Suprapubic skin (tissue), 4 donors: ENCODE data around the gene COG8. TPM values are rescaled to one million over a fixed set of nuclear protein-coding genes. Genes with fewer than 3 reads are reported as not detected.

Experiments used
- DNase-seq, 2 donors: peaks; one replicate each; pipeline ENCODE4 v3.0.0-alpha.2; 2019; ENCODE audit warnings: low spot score in 2 of 2
- H3K27ac ChIP-seq: fragments of 200-600 bp; sonication (generic); one replicate; pipeline ENCODE4 v1.5.1; 2019
- H3K27me3 ChIP-seq: fragments of 200-600 bp; sonication (generic); one replicate; pipeline ENCODE4 v1.5.1; 2019
- H3K36me3 ChIP-seq: fragments of 200-600 bp; sonication (generic); one replicate; pipeline ENCODE4 v1.5.1; 2019
- H3K4me1 ChIP-seq: fragments of 200-600 bp; sonication (generic); one replicate; pipeline ENCODE4 v1.5.1; 2019
- H3K4me3 ChIP-seq: fragments of 200-600 bp; sonication (generic); one replicate; pipeline ENCODE4 v1.5.1; 2019; ENCODE audit warnings: mild to moderate bottlenecking
- H3K9me3 ChIP-seq: fragments of 200-600 bp; sonication (generic); one replicate; pipeline ENCODE4 v1.5.1; 2019
- EP300 ChIP-seq: sonication (generic); formaldehyde crosslinking; IDR thresholded peaks from one replicate; pipeline ENCODE4 v1.6.1; 2017; ENCODE audit warnings: antibody characterized with exemption
- POLR2A ChIP-seq, 2 donors: fragments of 450-650 bp; IDR thresholded peaks; one replicate each; pipeline ENCODE4 v1.6.1; 2017; ENCODE audit warnings: antibody characterized with exemption in 2 of 2, mild to moderate bottlenecking in 2 of 2, moderate library complexity in 2 of 2
- POLR2AphosphoS5 ChIP-seq, 3 donors: sonication (generic); formaldehyde crosslinking; IDR thresholded peaks; one replicate each; pipeline ENCODE4 v1.6.1; 2017; ENCODE audit warnings: antibody characterized with exemption in 3 of 3
- WGBS: methylation state at CpG from one replicate; pipeline ENCODE4 v1.1.5; 2018; 5-methylcytosine and 5-hydroxymethylcytosine counted together
- total RNA-seq, 4 donors: library from RNA; depleted of rRNA; stranded (reverse); fragments of >200 nt; gene quantifications; one replicate each; pipeline ENCODE4 v1.1.0, GENCODE V29; 2016
- TF ChIP-seq, protein P1 (sequence below), 2 donors: fragments of 200-600 bp in 1 of 2; fragments of 450-650 bp in 1 of 2; sonication (generic) in 1 of 2; IDR thresholded peaks; one replicate each; pipeline ENCODE4 v1.5.1; 2016 to 2019; ENCODE audit warnings: antibody characterized with exemption in 2 of 2, mild to moderate bottlenecking in 1 of 2, moderate library complexity in 1 of 2

Gene COG8
- total RNA-seq, 4 donors from 2014 or later: 45.3 to 70.4 (median 57.0) TPM

DNA sequence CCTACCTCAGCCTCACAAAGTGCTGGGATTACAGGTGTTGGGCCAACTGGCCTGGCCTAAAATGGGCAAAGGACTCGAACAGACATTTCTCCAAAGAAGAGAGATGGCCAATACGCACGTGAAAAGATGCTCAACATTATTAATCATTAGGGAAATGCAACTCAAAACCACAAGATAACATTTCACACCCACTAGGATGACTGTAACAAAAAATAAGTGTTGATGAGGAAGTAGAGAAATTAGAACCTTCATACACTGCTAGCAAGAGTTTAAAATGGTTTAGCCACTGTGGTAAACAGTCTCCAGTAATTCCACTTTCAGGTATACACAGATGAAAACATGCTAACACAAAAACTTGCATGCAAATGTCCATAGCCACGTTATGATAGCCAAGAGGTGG is 6.6 kb upstream of the COG8 start:
- no peaks in the 10 kb centered on the region for H3K9me3 ChIP-seq
- H3K4me1 ChIP-seq: peaks cover 6% of the 10 kb centered on the region
- H3K27me3 ChIP-seq: no peaks in the 10 kb centered on the region
- no peak overlapping the region for H3K4me3 ChIP-seq
- H3K27ac ChIP-seq: no peak overlapping the region
- 73% methylated on average over 4 of the region's 4 CpGs for WGBS
- TF ChIP-seq POLR2A (IDR thresholded peaks at IDR 0.05) (no peak), EP300 (no peak), POLR2AphosphoS5 (IDR thresholded peaks at IDR 0.05) (no peak)
- TF ChIP-seq, protein P1, sequence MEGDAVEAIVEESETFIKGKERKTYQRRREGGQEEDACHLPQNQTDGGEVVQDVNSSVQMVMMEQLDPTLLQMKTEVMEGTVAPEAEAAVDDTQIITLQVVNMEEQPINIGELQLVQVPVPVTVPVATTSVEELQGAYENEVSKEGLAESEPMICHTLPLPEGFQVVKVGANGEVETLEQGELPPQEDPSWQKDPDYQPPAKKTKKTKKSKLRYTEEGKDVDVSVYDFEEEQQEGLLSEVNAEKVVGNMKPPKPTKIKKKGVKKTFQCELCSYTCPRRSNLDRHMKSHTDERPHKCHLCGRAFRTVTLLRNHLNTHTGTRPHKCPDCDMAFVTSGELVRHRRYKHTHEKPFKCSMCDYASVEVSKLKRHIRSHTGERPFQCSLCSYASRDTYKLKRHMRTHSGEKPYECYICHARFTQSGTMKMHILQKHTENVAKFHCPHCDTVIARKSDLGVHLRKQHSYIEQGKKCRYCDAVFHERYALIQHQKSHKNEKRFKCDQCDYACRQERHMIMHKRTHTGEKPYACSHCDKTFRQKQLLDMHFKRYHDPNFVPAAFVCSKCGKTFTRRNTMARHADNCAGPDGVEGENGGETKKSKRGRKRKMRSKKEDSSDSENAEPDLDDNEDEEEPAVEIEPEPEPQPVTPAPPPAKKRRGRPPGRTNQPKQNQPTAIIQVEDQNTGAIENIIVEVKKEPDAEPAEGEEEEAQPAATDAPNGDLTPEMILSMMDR (IDR thresholded peaks at IDR 0.05): no peak
- no peak for DNase-seq
- H3K36me3 ChIP-seq: peaks cover 21% of the 10 kb centered on the region

DNA sequence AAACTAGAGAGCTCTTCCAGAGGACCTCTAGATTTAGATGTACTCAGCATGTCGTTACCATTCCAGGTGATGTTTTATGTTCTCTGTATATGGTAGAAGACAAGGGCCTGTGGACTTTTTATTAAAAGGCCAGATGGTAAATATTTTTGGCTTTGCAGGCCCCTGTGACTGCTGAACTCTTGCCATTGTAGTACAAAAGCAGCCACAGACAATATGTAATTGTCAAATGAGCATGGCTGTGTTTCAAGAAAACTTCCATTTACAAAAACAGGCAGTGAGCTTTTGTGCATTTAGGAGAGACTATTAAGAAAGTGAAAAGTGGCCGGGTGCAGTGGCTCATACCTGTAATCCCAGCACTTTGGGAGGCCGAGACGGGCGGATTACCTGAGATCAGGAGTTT is 4.8 kb upstream of the COG8 start:
- 92% methylated on average over 5 of the region's 5 CpGs for WGBS
- Histone ChIP-seq H3K4me1 (peaks cover 14% of the 10 kb centered on the region), H3K36me3 (peaks cover 14% of the 10 kb centered on the region), H3K27me3 (no peaks in the 10 kb centered on the region), H3K27ac (no peak overlapping the region), H3K9me3 (no peaks in the 10 kb centered on the region), H3K4me3 (no peak overlapping the region)
- DNase-seq: no peak
- TF ChIP-seq POLR2AphosphoS5 (IDR thresholded peaks at IDR 0.05) (no peak), EP300 (no peak), POLR2A (IDR thresholded peaks at IDR 0.05) (no peak)
- TF ChIP-seq, protein P1 (IDR thresholded peaks at IDR 0.05): no peak

DNA sequence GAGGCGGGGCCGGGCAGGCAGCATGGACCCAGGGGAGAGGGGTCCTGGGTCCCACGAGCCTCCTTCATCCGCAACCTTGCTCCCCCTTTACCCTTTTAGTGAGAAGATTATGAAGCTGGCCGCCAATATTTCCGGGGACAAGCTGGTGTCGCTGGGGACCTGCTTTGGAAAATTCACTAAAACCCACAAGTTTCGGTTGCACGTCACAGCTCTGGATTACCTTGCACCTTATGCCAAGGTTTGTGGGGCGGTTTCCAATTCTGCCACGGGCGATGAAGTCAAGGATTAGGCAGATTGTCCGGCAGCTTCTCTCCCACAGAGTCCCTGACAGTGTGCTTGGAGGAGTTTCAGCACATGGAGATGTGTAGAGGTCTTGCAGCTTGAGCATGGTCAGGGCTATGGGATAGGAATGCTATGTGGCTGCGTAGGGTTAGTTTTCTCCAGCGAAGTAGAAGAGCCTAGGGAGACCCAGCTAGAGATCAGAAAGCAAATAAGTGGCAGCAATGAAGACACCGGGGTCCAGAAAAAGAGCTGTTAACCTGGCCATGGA is 806 bp upstream of the COG8 start:
- peak overlapping the region; percentile 93 for H3K4me3 ChIP-seq
- H3K36me3 ChIP-seq: peaks cover 27% of the 10 kb centered on the region
- no peaks in the 10 kb centered on the region for H3K9me3 ChIP-seq
- peak overlapping the region; percentile 92 for H3K27ac ChIP-seq
- WGBS: 9% methylated on average over 16 of the region's 16 CpGs
- TF ChIP-seq, protein P1 (IDR thresholded peaks at IDR 0.05): no peak
- TF ChIP-seq POLR2A (IDR thresholded peaks at IDR 0.05): no peak
- TF ChIP-seq EP300: no peak
- TF ChIP-seq POLR2AphosphoS5 (IDR thresholded peaks at IDR 0.05): no peak
- peaks cover 36% of the 10 kb centered on the region for H3K4me1 ChIP-seq
- no peaks in the 10 kb centered on the region for H3K27me3 ChIP-seq
- DNase-seq: no peak

DNA sequence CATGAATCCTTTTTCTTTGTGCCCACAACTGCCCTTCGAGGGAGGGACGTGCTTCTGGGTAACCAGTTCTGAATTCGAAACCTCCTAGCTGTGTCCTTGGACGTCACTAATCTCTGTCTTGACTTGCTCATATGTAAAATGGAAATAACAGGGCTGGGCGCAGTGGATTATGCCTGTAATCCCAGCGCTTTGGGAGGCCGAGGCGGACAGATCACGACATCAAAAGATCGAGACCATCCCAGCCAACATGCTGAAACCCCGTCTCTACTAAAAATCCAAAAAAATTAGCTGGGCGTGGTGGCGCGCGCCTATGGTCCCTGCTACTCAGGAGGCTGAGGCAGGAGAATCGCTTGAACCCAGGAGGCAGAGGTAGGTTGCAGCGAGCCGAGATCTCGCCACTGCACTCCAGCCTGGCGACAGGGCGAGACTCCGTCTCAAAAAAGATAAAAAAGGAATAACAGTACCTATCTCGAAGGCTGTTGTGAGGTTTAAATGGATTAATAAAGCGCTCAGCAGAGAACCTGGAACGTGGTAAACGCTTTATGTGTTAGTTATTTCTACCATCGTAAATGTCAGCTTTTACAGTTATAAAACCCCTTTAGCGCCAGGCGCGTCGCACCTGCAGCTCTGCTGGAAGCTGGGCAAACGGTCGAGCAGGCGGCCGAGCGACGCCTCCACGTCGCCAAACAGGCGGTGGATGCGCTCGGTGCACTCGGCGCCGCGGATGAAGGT is 641 bp downstream of the COG8 start:
- Histone ChIP-seq H3K27me3 (no peaks in the 10 kb centered on the region), H3K4me1 (peaks cover 36% of the 10 kb centered on the region), H3K36me3 (peaks cover 41% of the 10 kb centered on the region), H3K4me3 (peak overlapping the region; percentile 93), H3K9me3 (no peaks in the 10 kb centered on the region), H3K27ac (peak overlapping the region; percentile 92)
- WGBS: 30% methylated on average over 29 of the region's 46 CpGs
- peak in 1 of 2 donors; percentile 56 for DNase-seq
- TF ChIP-seq EP300: no peak
- no peak for TF ChIP-seq POLR2AphosphoS5 (IDR thresholded peaks at IDR 0.05)
- TF ChIP-seq POLR2A (IDR thresholded peaks at IDR 0.05): no peak
- TF ChIP-seq, protein P1 (IDR thresholded peaks at IDR 0.05): no peak

DNA sequence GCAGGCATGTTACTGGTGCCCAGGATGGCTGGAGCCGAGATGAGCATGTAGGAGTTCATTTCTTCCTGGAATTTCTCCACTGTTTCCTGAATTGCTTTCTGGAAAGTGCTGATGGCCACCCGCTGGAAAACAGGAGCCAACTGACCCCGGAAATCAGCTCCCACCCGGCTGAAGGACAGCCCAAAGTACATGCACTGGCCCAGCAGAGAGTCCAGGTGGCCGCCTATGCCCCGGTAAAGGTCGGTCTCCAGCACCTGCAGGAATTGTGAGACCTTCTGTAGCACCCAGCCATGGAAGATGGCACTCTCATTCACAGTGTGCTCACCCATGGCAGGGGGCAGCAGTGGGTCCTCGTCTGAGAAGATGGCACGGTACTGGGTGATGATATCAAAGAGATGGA is 4.7 kb downstream of the COG8 start:
- no peak overlapping the region for H3K4me3 ChIP-seq
- no peak overlapping the region for H3K27ac ChIP-seq
- no peak for TF ChIP-seq EP300
- no peak for TF ChIP-seq POLR2AphosphoS5 (IDR thresholded peaks at IDR 0.05)
- TF ChIP-seq, protein P1 (IDR thresholded peaks at IDR 0.05): no peak
- TF ChIP-seq POLR2A (IDR thresholded peaks at IDR 0.05): no peak
- peaks cover 38% of the 10 kb centered on the region for H3K36me3 ChIP-seq
- no peaks in the 10 kb centered on the region for H3K27me3 ChIP-seq
- H3K9me3 ChIP-seq: no peaks in the 10 kb centered on the region
- H3K4me1 ChIP-seq: peaks cover 28% of the 10 kb centered on the region
- no peak for DNase-seq
- WGBS: 90% methylated on average over 9 of the region's 9 CpGs
